ENCODE measurements around the gene EHD2.

DNA sequence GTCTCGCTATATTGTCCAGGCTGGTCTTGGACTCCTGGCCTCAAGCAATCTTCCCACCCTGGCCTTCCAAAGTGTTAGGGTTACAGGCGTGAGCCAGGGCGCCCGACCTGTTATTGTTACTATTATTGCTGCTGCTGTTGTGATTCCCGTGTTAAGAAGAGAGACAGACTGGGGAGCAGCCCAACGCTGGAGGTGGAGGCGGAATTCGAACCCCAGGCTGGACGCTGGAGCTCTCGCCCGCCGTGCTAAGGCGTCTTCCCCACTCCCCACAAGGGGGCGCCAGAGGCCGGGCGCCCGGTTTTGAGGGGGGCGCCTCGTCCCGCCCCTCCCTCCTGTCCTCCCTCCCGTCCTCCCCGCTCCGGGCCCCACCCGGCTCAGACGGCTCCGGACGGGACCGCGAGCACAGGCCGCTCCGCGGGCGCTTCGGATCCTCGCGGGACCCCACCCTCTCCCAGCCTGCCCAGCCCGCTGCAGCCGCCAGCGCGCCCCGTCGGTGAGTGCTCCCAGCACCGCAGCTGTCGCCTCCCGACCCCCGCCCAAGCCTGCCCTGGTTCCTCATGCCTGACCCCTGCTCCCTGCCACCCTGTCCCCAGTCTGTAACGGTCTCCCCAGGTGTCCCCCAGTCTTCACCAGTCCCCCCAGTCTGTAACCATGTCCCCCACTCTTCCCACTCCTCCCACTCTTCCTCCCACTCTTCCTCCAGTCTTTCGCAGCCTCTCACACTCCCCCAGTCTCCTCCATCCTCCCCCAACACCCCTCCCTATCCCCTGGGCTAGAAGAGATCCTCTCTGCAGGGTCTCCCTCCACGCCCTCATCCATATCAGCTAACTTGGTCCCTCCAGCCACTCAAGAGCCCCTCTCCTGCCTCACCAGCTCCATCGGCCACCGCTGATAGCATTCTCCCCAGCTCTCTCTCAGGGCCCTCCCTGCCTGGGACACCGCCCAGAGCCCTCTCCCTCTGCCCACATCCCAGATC is at the start of gene EHD2:
- TF ChIP-seq EZH2 (IDR thresholded peaks at IDR 0.05; ENCODE audit: borderline replicate concordance, low read depth, low read length, poor library complexity, severe bottlenecking) (no peak), CTCF (conservative IDR thresholded peaks at IDR 0.05; ENCODE audit: low read depth, low read length) (peak; percentile 89)

Data from A673 (cell line).